Forelimb muscle (tissue), 1 donor: ENCODE data around the gene ARHGEF28. TPM values are rescaled to one million over a fixed set of nuclear protein-coding genes. Genes with fewer than 3 reads are reported as not detected.

Experiments used
- DNase-seq: peaks from one replicate; pipeline ENCODE4 v3.0.0-alpha.2; 2013; ENCODE audit warnings: low read depth
- polyA plus RNA-seq: library from polyadenylated mRNA; unstranded; fragments of 120-200 nt; gene quantifications from one replicate; pipeline ENCODE4 v1.2.1, GENCODE V29; 2013; ENCODE audit not compliant: insufficient read length

ARHGEF28 gene
- polyA plus RNA-seq, 1 donor: 2.7 TPM

DNA sequence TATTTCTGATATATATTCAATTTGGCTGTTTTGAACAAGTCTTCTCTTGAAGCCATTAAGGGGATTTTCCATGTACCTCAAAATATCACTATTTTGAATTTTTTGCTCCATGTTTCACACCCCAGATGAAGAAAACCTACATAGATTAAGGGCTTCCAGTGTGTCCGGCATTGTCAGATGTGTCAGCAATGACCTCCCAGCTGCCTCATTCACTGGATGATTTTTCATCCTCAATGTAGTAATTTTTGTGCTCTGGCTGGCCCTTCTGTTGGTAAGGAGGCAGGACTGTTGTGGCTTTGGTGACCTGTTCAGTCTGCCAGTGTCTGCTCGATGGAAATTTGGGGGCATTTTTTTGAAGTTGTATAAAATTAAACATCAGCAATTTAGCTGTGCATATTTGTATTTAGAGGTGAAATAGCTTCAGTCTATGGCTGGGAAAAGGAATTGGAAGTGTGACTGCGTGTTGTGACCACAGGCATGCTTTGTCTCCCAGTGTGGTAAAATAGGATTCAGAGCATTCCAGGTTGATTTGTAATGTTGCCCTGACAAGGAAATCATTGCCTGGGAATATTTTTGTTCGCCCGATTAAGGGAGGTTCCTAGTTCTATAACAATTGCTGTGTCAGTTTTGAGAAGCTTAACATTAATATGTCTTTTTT lies 312.4 kb downstream of the ARHGEF28 start:
- DNase-seq: no peak

DNA sequence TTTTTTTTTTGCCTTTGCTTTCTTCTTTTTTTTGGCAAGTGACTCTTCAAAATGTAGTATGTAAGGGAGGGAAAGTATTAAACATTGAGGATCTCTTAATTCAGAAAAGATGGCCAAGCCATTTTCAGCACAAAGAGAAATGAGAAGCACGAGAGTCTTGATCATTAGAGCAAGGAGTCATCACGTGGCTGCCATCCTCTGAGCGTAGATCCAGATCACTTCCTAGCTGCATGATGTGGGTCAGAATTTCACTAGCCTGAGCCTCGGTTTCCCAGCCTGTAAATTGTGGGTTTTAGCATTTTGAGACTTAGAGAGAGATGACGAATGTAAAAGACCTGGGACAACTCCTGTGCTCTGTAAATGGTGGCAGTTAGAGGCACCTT lies 312.9 kb downstream of the ARHGEF28 start:
- no peak for DNase-seq

DNA sequence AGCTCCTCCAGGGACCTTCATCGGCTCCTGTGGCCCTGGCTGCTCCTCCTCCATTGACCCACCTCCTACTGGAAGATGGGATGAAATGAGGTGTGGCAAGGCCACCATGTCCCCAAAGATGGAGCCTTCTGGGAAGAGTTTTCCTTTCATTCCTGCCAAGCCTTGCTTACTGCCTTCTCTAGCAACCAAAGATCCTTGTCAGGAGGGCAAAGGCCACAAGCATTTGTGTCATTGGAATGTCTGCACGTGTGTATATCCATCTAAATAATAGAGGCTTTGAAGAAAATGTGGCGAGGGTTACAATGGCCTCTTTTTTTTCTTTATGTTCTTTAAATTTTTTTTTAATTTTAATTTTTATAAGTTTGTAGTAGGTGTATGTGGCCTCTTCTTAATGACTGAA lies 313.6 kb downstream of the ARHGEF28 start:
- DNase-seq: no peak

DNA sequence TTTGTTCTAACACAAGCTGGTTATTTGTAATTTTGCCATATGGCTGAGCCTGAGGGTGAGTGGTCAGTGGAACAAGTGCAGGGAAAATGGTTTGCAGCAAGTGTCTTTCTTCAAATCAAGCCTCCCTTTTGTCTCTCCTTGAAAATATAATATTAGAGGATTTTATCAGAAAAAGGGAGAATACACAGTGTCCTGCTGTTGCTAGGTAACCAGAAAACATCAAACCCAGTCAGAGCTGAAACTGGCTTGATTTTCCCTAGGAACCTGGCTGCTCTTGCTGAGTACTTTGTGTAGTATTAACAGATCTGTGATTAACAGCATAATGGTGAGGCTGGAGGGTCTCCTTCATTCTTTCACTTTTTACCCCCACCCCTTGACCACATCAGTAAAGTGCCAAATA lies 314.0 kb downstream of the ARHGEF28 start:
- DNase-seq: no peak

DNA sequence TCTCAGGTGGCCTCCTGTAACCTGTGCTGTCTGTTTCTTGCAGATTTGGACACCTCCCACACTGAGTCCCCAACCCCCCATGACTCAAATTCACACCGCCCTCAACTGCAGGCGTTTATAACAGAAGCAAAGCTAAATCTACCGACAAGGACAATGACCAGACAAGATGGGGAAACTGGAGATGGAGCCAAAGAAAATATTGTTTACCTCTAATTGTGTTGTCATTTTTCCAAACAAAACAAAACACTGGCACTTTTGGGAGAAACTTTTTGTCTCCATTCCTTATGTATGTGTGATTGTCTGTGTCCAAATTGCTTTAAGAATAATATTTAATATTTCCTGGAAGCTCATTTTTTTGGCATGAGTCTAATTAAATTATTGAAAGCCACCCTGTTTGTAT lies 314.8 kb downstream of the ARHGEF28 start:
- DNase-seq: no peak

DNA sequence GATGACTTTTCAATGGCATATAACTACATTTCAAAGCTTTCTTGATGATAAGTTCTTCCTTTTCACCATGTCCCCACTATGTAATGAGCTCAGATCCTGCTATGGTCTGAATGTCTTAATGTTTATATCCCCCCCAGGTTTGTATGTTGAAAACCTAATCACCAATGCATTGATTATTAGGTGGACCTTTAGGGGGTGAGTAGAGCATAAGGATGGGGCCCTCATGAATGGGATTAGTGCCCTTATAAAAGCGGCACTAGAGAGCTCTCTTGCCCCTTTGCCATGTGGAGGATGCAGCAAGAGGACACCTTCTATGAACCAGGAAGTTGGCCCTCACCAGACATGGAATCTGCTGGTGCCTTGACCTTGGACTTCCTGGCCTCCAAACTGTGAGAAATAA lies 316.8 kb downstream of the ARHGEF28 start:
- DNase-seq: no peak

DNA sequence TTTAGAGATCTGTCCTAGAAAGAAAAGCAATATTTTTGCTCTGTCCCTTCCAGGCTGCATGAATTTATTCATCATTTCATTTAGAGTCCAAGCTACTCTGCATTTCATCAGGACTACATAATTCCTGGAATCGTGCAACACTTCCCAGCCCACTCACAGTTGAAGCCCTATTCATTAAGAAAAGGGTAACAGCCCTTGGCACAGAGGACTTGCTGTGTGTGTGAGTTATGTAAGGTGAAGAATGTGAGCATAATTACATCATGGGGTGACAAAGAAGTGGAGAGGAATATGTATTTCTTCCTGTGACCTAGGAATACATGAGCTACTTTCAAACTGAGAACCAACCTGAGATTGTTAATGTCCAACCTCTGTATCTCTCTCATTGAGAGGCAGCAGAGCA lies 317.4 kb downstream of the ARHGEF28 start:
- no peak for DNase-seq

DNA sequence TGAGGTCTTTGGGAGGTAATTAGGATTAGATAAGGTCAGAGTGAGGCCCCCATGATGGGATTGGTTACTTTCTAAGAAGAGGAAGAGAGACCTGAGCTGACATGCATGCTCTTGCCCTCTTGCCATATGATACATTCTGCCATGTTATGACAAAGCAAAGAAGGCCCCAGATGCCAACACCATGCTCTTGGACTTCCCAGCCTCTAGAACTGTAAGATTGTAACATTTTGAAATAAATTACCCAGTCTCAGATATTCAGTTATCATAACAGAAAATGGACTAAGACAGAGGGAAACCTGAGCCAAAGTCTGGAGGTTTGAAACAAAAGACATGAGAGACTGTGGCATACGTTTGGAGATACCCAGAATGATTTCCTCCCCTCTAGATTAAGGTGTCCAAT lies 318.6 kb downstream of the ARHGEF28 start:
- no peak for DNase-seq

DNA sequence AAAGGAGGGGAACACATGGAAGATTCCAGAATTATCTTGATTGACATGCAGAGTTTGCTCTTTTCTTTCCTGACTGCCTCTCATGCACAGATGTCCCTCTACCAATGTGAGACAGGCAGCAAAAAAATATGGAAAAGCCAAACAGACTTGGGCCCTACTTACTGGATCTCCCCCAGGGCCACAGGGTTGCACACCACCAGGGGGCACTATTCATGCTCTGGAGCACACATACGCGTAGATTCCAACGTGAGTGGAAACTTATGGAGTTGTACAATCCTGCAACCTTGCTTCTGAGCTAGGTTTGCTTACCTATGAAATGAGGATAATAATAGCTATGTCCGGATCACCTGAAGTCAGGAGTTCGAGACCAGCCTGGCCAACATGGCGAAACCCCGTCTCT lies 319.5 kb downstream of the ARHGEF28 start:
- DNase-seq: no peak

DNA sequence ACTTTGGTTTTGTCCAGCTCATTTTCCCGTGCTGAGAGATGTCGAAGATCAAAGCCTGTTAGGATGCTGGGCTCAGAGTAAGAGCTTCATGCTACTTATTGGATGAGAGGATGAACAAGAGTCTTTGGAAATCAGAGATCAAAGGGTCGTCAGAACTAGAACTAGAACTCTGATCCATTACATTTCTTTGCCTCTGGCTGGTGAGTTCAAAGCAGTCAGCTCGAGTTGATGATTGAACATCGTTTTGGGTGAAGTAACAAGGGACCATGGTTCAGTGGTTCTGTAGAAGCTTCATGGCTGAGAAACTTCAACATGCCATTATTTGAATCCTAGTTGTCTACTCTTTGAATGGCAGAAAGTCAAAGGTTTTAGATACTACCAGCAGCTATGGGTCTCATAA lies 320.3 kb downstream of the ARHGEF28 start:
- no peak for DNase-seq

DNA sequence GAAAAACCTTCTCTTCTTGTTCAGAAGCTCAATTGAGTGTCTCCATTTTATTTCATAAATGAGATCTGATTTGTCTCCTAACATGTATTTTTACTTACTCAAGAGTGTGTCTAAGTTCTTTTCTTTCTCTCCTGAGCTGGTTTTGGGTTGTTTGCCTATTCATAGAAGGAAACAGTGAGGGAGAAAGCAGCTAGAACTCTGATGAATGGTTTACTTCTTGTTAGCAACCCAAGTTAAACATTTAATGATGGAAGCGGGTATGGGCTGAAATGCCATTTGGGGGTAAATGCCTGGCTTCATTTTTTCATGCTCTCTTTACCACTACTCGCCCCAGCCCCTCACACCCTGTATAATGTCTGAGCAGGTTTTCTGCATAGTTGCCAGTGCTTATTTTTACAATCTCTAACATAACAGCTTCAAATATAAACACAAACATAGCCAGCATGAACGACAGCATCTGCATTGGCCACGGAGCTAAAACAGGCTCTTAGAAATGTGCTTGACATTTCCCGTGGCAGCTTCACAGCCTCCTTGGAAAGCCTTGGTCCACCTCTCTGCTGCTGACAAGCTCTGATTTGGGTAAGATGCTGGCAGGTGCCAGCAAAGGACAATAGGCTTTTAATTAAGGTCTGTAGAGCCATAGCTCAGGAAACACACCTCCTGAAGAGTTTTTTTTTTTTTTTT lies 321.1 kb downstream of the ARHGEF28 start:
- no peak for DNase-seq

DNA sequence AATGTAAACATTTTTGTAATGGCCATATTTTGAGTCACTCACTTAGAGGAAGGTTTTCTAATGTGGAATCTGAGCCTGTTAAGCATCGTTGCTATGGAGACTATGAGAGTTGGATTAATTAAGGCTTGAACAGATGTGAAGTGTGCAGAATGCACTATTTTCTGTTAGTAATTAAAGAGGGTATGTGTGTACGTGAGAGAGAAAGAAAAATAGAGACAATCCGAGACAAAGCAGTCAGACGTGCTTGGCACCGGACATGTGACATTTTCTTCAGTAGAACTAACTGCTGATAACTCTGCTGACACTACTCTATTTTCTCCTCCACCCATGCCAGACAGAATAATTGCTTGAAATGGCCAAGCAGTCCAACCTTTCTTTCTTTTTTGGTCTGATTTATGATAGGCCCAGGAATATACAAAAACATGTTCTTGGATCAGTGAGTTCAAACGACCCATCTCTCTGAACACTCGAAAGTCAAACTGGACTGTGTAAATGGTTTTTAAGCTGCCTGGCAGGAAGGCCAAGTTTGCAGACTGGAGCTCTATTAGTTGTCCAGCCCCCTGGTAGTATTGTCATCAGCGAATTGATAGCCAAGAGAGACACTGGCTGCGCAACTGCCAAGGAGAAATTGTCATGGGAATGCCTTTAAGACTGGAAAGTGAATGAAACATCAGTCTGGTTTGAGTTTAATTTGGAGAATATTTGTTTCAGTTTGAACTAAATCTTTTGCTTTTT lies 322.1 kb downstream of the ARHGEF28 start:
- DNase-seq: no peak

DNA sequence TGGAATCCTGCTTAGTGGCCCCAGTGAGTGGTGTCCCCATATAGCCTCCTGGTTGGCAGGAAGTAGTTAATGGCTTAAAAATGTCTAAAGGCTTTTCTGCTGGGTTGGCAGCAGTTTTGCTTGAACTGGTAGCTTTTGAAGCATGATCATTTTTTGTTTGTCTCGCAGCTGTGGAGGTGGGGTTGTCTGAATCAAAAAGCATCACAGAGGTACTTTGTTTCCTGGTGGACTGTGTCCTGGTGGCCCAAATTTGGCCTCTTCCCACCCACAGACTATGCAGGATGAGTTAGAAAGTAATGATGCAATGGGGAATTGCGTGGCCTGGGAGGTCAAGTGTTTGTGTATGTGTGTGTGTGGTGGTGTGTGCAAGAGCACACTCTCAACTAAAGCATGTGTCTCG lies 322.7 kb downstream of the ARHGEF28 start:
- DNase-seq: no peak

DNA sequence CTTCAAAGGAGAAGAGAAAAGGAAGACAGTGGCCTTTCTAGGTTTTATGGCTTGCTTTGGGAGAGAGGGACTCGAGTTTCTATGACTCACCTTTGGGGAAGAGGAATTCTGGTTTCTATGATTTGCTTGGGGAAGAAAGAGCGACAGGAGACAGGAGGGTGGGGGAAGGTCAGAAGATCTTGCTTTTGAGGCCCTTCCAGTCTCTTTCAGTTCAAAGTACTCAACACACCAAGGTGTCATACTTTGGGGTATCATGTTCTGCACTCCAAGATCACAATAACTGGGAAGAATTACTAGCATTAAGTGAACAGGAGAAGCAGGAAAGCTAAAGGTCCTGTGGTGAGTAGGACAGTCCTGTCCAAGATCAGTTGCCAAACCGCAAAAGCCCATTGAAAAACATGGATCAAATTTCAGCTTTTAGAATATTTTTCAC lies 324.5 kb downstream of the ARHGEF28 start:
- DNase-seq: no peak

DNA sequence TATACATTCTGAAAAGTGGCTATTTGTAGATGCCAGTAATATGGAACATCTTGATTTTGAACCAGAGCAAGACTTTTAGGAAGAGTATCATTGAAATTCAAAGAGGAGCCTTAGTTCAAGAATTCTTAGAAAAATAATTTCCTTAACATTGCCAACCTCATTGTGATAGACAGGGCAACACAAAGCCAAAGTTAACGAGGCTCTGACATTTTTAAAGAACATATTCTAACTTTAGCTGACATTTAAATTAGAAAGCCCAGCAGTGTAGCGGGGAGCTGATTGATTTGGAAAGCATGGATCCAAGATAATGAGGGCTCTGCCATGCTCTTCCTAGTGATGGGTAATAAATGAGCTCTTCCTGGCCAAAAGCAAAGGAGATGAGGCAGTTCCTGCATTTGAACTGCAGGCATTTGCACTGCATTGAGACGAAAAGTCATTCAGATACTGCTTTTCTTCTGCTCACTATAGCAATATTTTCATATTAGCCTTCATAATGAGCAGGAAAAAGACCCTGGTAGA lies 325.0 kb downstream of the ARHGEF28 start:
- no peak for DNase-seq

DNA sequence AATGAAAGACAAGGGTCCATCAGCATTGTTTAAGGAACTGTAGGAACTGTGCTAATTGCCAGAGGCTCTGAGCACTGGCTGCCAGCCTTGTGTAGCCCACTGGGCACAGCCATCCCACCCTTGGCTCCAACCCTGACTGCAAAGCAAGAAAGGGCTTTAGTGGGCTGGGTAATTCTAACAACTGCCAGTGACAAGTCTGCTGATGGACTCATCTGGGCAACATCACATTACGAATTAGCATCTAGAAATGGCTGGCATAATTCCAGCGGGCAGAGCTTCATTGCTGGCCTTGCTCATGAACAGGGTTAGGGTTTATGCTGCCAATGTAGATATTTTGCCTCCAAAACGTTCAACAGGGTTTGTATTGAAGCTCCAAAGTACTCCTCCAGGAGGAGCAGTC lies 326.9 kb downstream of the ARHGEF28 start:
- DNase-seq: no peak

DNA sequence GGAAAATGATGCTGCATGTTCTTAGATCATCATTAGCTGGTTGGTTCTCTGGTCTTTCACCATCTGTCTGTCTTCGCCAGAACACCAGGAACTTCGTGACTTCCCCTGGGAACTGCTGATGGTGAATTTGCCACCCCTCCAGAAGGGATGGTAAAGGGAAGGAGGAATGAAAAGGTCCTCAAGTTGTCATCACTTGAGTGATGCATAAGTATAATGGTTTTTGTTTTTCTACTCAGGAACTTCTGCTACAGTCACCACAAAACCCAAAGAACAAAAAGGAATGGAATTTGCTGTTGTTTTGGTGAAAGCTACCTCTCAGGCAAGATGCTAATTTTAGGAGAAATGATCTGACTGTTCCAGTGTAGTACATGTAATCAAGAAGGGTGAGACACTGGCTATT lies 328.4 kb downstream of the ARHGEF28 start:
- DNase-seq: no peak

DNA sequence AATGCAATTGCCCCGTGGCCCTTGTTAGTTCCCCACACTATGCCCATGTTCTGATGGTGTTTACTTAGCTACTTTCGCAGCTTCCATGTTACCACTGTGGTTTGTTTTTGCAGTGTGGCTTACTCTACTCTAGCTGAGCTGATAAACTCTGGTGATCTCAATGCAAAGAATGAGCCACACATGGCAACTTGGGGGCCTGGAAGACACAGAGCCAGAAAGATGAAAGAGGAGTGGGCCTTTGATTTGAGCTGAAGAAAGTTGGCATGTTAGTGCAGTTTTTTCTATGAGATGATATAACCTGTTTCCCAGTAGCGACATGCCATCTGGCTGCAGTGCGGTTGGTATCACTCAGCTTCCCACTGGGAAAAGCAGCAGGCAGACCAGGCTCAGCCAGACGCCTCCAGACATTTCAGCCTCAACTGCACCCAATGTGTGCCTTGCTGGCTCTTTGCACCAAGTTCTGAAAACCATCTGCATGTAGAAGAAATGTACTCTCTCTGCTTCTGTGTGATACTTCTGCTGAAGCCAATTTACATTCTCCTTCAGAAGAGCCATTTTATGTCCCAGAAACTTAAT lies 329.4 kb downstream of the ARHGEF28 start:
- DNase-seq: no peak

DNA sequence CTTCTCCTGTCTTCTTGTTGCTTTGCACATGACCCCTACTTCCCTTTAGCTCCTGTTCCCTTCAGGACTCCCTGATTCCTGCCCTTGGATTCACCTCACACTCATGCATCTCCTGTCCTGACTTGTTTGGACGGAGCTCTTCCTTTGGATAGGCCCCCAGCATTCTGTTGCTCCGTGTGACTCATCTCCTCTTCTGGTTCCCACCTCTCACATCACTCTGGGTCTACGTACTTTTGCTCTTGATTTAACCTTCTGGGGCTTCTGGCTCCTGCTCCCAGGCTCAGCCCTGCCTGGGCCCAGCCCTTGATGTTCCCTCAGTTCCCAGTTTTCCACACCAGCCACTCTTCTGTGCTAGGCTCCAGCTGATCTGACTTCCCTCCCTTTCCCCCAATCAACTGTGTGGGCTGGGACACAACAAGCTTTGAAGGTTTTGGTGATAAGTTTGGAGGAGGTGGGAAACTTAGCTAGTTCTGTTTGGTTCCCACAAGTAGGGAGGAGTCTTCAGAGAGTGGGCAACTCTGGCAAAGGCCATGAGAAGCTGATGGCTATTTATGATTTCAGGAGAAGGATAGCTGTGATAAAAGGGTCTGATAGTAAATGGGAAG lies 331.5 kb downstream of the ARHGEF28 start:
- no peak for DNase-seq

DNA sequence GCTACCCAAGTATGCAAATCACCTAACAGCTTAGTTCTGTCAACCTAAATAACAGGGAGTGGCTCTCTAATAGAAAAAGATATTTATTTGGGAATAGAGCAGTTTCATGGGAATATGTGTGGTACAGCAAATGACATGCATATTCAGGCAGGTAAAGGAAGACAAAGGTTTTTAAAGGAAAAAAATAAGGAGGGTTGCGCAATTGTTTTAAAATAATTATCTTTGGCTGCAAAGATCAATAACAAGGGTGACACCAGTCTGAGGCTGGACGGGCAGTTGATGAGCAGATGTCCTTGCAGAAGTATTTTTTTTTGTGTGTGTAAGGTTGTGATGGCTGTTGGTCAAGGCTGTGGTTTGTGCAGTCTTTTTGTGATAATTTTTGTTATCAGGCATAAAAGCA lies 332.0 kb downstream of the ARHGEF28 start:
- no peak for DNase-seq

DNA sequence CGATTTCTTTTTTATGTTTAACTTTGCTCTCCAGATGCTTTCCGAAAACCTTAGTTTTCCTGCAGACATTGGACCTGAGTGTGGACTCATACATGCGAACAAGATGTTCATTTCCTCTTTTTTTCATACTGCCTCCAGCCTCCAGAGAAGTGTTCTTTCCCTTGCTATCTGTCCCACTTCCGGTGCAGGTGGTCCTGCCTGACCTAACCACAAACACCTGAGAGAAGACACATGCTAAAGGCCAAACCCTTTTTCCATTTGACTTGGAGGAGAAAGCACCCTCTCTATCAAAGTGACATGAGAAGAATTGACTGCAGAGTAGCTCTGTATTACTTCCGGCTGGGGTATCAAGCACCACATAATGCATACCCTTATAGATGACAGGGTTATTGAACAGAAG lies 334.0 kb downstream of the ARHGEF28 start:
- no peak for DNase-seq

DNA sequence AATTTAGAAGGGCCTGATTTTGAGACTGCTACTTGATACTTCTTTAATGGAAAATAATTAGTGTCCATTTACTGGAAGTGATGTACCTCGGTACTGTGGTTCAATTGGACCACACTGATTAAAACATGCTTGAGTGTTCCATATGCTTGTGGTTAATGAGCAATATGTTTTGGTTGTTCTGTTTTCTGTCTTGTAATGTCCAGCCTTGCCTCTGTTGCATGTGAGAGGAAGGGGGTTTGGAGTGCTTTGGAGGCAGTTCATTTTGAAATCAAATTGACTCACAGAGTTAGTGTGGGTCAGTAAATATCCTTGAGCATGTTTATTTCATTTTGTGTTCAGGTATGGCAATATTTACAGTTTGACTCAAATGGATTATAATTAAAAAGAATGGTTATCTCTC lies 334.4 kb downstream of the ARHGEF28 start:
- no peak for DNase-seq
